Astrocyte of the cerebellum (primary cell): ENCODE data around the gene NANOG.
"Not testable (repeated sequence)": the region's sequence is repeated elsewhere in the genome, so short reads cannot be mapped to it uniquely, and the experiment has no call there.

Experiments
- DNase-seq: peaks from one replicate; pipeline ENCODE4 v3.0.0-alpha.2; 2011; ENCODE audit warnings: low read depth
- H3K4me3 ChIP-seq: 2 replicates; pipeline ENCODE4 v1.5.1; 2011; ENCODE audit warnings: mild to moderate bottlenecking, low read depth, low read length, moderate library complexity
- in situ Hi-C: cut with HindIII; loops from 2 replicates; pipeline ENCODE4 v1.10.0; 2017; ENCODE audit warnings: low sequenced_read_pairs
- TF ChIP-seq, protein P1 (sequence below): IDR thresholded peaks from 2 replicates; pipeline ENCODE4 v1.5.1; 2012; ENCODE audit warnings: low read length, low read depth, moderate library complexity, mild to moderate bottlenecking; ENCODE audit errors: missing control alignments

The NANOG gene

DNA sequence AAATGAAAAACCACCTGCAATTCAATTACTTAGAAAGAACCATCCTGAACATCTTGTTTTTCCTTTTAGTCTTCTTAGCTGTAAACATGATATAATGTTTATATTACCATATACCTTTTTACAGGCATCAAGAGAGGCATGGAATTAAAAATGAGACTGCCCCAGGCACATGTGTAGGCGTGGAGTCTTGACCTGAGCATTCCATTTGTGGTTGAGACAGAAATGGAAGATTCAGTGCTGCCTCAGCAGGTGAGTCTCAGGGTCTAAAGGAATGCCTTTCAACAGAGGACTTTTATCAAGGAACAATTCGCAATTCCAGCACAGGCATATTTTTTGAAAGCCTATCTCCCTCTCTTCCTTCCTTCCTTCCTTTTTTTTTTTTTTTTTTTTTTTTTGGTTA, 32.2 kb upstream of the NANOG start:
- TF ChIP-seq, protein P1, sequence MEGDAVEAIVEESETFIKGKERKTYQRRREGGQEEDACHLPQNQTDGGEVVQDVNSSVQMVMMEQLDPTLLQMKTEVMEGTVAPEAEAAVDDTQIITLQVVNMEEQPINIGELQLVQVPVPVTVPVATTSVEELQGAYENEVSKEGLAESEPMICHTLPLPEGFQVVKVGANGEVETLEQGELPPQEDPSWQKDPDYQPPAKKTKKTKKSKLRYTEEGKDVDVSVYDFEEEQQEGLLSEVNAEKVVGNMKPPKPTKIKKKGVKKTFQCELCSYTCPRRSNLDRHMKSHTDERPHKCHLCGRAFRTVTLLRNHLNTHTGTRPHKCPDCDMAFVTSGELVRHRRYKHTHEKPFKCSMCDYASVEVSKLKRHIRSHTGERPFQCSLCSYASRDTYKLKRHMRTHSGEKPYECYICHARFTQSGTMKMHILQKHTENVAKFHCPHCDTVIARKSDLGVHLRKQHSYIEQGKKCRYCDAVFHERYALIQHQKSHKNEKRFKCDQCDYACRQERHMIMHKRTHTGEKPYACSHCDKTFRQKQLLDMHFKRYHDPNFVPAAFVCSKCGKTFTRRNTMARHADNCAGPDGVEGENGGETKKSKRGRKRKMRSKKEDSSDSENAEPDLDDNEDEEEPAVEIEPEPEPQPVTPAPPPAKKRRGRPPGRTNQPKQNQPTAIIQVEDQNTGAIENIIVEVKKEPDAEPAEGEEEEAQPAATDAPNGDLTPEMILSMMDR = no peak
- DNase-seq = no peak
- in situ Hi-C loops = no loop called here

DNA sequence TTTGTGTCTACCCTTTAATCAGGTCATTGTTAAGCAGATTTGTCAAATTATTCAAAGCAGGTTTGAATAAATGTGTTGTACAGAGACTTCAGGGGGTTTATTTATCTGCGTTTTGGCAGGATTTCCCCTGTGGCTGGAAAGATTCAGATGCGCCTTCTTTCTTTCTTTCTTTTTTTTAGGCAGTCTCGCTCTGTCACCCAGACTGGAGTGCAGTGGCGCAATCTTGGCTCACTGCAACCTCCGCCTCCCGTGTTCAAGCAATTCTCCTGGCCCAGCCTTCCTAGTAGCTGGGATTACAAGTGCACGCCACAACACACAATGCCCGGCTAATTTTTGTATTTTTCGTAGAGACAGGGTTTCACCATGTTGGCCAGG, 30.4 kb upstream of the NANOG start:
- TF ChIP-seq, protein P1 = no peak
- in situ Hi-C loops = no loop called here
- DNase-seq = no peak
- H3K4me3 ChIP-seq = no peak overlapping the region

More for the DNA sequence above, 32.2 kb upstream of the NANOG start:
- H3K4me3 ChIP-seq = no peak overlapping the region

DNA sequence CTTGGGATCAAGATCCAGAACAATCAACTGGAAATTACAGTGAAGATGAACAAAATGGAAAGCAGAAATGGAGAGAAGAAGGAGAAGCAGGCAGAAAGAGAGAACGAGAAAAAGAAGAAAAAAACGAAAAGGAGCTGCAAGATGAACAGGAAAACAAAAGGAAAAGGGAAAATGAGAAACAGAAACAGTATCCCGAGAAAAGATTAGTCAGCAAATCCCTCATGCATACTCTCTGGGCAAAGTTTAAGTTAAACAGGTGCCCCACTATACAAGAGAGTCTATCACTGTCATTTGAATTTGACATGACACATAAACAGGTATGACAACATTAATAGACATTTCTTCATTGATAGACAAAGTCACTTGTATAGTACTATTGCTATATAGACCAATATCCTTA, 19.2 kb upstream of the NANOG start:
- in situ Hi-C loops = no loop called here
- DNase-seq = no peak
- TF ChIP-seq, protein P1 = no peak
- H3K4me3 ChIP-seq = no peak overlapping the region

DNA sequence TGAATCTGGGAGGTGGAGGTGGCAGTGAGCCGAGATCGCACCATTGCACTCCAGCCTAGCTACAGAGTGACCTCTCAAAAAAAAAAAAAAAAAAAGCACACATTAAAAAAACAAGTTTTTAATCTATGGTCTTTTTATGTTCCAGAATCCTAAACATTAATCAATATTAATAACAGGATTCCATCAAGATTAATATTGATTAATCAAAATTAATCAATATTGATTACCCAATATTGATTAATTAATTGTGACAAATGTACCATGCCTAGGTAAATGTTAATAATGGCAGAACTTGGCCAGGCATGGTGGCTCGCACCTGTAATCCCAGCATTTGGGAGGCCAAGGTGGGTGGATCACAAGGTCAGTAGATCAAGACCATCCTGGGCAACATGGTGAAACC, 7.9 kb upstream of the NANOG start:
- no peak for DNase-seq
- in situ Hi-C loops = no loop called here
- TF ChIP-seq, protein P1 = no peak

DNA sequence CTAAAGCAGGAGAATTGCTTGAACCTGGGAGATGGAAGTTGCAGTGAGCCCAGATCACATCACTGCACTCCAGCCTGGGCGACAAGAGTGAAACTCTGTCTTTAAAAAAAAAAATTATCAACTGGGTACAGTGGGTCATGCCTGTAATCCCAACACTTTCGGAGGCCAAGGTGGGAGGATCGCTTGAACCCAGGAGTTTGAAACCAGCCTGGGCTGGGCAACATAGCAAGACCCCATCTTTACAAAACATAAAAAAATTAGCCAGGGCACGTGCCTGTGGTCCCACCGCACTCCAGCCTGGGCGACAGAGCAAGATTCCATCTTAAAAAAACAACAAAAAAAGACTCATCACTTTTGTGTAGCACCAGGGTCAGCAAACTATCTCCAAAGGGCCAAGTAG, 7.1 kb upstream of the NANOG start:
- H3K4me3 ChIP-seq = no peak overlapping the region
- in situ Hi-C loops = no loop called here
- DNase-seq = no peak
- TF ChIP-seq, protein P1 = no peak

More for the DNA sequence above, 7.9 kb upstream of the NANOG start:
- no peak overlapping the region for H3K4me3 ChIP-seq

DNA sequence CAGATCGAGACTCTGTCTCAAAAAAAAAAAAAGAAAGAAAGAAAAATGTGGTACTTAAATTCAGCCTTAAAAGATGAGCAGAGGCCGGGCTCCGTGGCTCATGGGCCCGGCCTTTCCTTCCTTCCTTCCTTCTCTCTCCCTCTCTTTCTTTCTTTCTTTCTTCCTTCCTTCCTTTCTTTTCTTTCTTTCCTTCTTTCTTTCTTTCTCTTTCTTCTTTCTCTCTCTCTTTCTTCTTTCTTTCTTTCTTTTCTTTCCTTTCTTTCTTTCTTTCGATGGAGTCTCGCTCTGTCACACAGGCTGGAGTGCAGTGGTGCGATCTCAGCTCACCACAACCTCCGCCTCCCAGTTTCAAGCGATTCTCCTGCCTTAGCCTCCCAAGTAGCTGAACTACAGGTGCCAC, 5.8 kb upstream of the NANOG start:
- H3K4me3 ChIP-seq, in situ Hi-C loops, DNase-seq: not testable (repeated sequence)

DNA sequence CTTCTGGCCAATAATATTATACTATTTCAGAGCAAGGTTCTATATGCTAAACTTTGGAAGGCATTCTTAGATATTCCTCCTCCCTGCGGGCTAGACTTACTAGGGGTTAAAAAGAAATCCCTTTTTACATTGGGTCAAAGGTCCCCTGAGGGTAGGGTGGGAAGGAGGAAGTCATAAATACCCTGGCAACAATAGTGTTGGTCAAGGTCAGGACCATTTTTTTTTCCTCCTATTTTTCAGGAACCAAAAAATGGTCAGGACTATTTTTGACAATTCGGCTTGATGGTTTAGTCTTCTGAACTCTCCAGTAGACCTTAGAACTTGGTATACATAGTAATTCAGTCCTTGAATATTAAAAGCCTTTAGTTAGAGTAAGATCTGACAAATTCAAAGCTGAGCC, 4.5 kb upstream of the NANOG start:
- in situ Hi-C loops = no loop called here
- no peak overlapping the region for H3K4me3 ChIP-seq
- no peak for DNase-seq
- TF ChIP-seq, protein P1 = no peak
